GM12878 (cell line): ENCODE results near the gene BEST1. TPM values are rescaled to one million over a fixed set of nuclear protein-coding genes. Genes with fewer than 3 reads are reported as not detected.
A peak's percentile ranks its signal among the peaks of the same experiment; 100 is the strongest.

ENCODE experiments used
- ATAC-seq: fragments of 200-7000 bp; cut with Tn5 transposase; 3 replicates; pipeline ENCODE4 v1.9.1; 2020; ENCODE audit warnings: mild to moderate bottlenecking, moderate library complexity
- BruUV-seq: library from RNA; stranded (reverse); fragments of 400-500 nt; replicated peaks from 2 replicates; lab custom pipeline; 2021; lab: Mats Ljungman, UMichigan
- CTCF ChIA-PET: fragments of 300-600 bp; sonication (Branson Sonifier 250); formaldehyde crosslinking; extraction: SDS; loops from one replicate; lab custom pipeline; 2021; ENCODE audit warnings: inconsistent platforms; lab: Yijun Ruan, JAX
- POLR2A ChIA-PET: fragments of 350-600 bp; formaldehyde crosslinking; extraction: SDS; loops from one replicate; lab custom pipeline; 2021; ENCODE audit warnings: inconsistent platforms; lab: Charles Lee
- RAD21 ChIA-PET: fragments of 300-600 bp; sonication (Branson Sonifier 250); formaldehyde crosslinking; loops from one replicate; lab custom pipeline; 2023; ENCODE audit warnings: antibody characterized with exemption; ENCODE audit not compliant: unreplicated experiment; lab: Charles Lee
- SMC1A ChIA-PET: fragments of 300-600 bp; sonication (Branson Sonifier 250); formaldehyde crosslinking; loops from one replicate; lab custom pipeline; 2023; ENCODE audit not compliant: unreplicated experiment, uncharacterized antibody; lab: Charles Lee
- DNase-seq: peaks from one replicate; pipeline ENCODE4 v3.0.0-alpha.2; 2011; ENCODE audit warnings: low read depth, low spot score
- FAIRE-seq: peaks from 3 replicates; lab custom pipeline; 2011; peaks lifted over from hg19 to GRCh38; lab: Jason Lieb, UNC
- H2AFZ ChIP-seq: 2 replicates; pipeline ENCODE4 v1.6.0; 2011; ENCODE audit warnings: low read depth, low read length, control low read depth; ENCODE audit not compliant: control insufficient read depth
- H3K27ac ChIP-seq: 2 replicates; pipeline ENCODE4 v1.5.1; 2011; ENCODE audit warnings: control low read depth; ENCODE audit not compliant: control insufficient read depth, insufficient read depth
- H3K27me3 ChIP-seq, 2 experiments: replicated peaks in 1 of 2; 2 replicates each; pipeline versions ENCODE4 v1.6.0 to v1.6.1; 2011; ENCODE audit warnings: low read length in 1 of 2; ENCODE audit not compliant: control insufficient read depth in 2 of 2, insufficient read depth in 2 of 2
- H3K36me3 ChIP-seq, 2 experiments: 2 replicates each; pipeline ENCODE4 v1.5.1; 2011; ENCODE audit warnings: low read length in 1 of 2; ENCODE audit not compliant: control insufficient read depth in 2 of 2, insufficient read depth in 2 of 2
- H3K4me1 ChIP-seq: 2 replicates; pipeline ENCODE4 v1.6.1; 2011; ENCODE audit warnings: mild to moderate bottlenecking, low read length, moderate library complexity, mixed read lengths; ENCODE audit not compliant: control insufficient read depth, insufficient read depth
- H3K4me2 ChIP-seq: 2 replicates; pipeline ENCODE4 v1.6.0; 2011; ENCODE audit warnings: control low read depth; ENCODE audit not compliant: control insufficient read depth, insufficient read depth
- H3K4me3 ChIP-seq: fragments of 200-600 bp; sonication (generic); 2 replicates; pipeline ENCODE4 v1.5.1; 2016
- H3K79me2 ChIP-seq: 2 replicates; pipeline ENCODE4 v1.6.0; 2011; ENCODE audit warnings: low read length; ENCODE audit not compliant: control insufficient read depth, insufficient read depth
- H3K9ac ChIP-seq: 2 replicates; pipeline ENCODE4 v1.8.0; 2011; ENCODE audit warnings: low read length, control low read depth, mixed read lengths; ENCODE audit not compliant: control insufficient read depth, insufficient read depth
- H3K9me3 ChIP-seq: replicated peaks from 3 replicates; pipeline ENCODE4 v1.5.1; 2011; ENCODE audit warnings: mild to moderate bottlenecking, low read length; ENCODE audit not compliant: control insufficient read depth, insufficient read depth
- H4K20me1 ChIP-seq: 2 replicates; pipeline ENCODE4 v1.6.0; 2011; ENCODE audit not compliant: control insufficient read depth, insufficient read depth
- ATF2 ChIP-seq: IDR thresholded peaks from 2 replicates; pipeline ENCODE4 v1.6.1; 2012; ENCODE audit warnings: low read length, inconsistent platforms
- CHD4 ChIP-seq: fragments of 200-600 bp; sonication (generic); IDR thresholded peaks from 2 replicates; pipeline ENCODE4 v1.6.1; 2016; ENCODE audit warnings: mild to moderate bottlenecking
- CUX1 ChIP-seq: IDR thresholded peaks from 2 replicates; pipeline ENCODE4 v1.6.1; 2012; ENCODE audit warnings: improper control_type of control experiment, low read depth, low read length; ENCODE audit not compliant: insufficient replicate concordance
- DPF2 ChIP-seq: fragments of 450-650 bp; IDR thresholded peaks from 2 replicates; pipeline ENCODE4 v1.6.1; 2017; ENCODE audit warnings: mild to moderate bottlenecking
- EGR1 ChIP-seq, 2 experiments: IDR thresholded peaks; 1 replicate in 1 of 2; 2 replicates in 1 of 2; pipeline ENCODE4 v1.6.1; 2011 to 2012; ENCODE audit warnings: low read depth in 2 of 2, low read length in 2 of 2, borderline replicate concordance in 1 of 2, mild to moderate bottlenecking in 1 of 2, moderate library complexity in 1 of 2
- FOXM1 ChIP-seq: IDR thresholded peaks from 2 replicates; pipeline ENCODE4 v1.6.1; 2012; ENCODE audit warnings: low read depth, mild to moderate bottlenecking, inconsistent platforms, low read length, moderate library complexity
- IKZF2 ChIP-seq, 2 experiments: fragments of 450-650 bp; IDR thresholded peaks; 2 replicates each; pipeline ENCODE4 v1.6.1; 2017; ENCODE audit warnings: mild to moderate bottlenecking in 2 of 2, moderate library complexity in 2 of 2
- PAX8 ChIP-seq: fragments of 450-650 bp; IDR thresholded peaks from 2 replicates; pipeline ENCODE4 v1.6.1; 2017; ENCODE audit warnings: mild to moderate bottlenecking, moderate library complexity
- PML ChIP-seq: IDR thresholded peaks from 2 replicates; pipeline ENCODE4 v1.6.1; 2012; ENCODE audit warnings: low read length, inconsistent platforms
- TBL1XR1 ChIP-seq: IDR thresholded peaks from 2 replicates; pipeline ENCODE4 v1.6.1; 2012; ENCODE audit warnings: low read depth, low read length, improper control_type of control experiment
- ZBTB40 ChIP-seq: fragments of 450-650 bp; IDR thresholded peaks from 2 replicates; pipeline ENCODE4 v1.6.1; 2016; ENCODE audit warnings: mild to moderate bottlenecking, moderate library complexity, borderline replicate concordance
- WGBS: methylation state at CpG from one replicate; pipeline ENCODE4 v1.1.6; 2016; ENCODE audit warnings: low lambda C conversion rate; ENCODE audit not compliant: insufficient replicate concordance, insufficient coverage; ENCODE audit errors: missing lambda C conversion rate; 5-methylcytosine and 5-hydroxymethylcytosine counted together
- in situ Hi-C: fragments of 300-500 bp; cut with MboI; formaldehyde crosslinking; loops from 9 replicates; pipeline ENCODE4 v1.14.3; 2018; ENCODE audit warnings: mixed read lengths
- intact Hi-C: fragments of 100-400 bp; cut with micrococcal nuclease; formaldehyde crosslinking; loops from one replicate; pipeline ENCODE4 v1.14.2; 2022; ENCODE audit not compliant: unreplicated experiment
- polyA plus RNA-seq, 11 experiments: library from polyadenylated mRNA; depleted of rRNA in 4 of 11; unstranded in 6 of 11; stranded (reverse) in 5 of 11; fragments of >200 nt; fragmentation: Nextera tagmentation in 4 of 11; fragmentation: Illumina TruSeq in 1 of 11; extraction: Ambion mirVana in 4 of 11; extraction: Trizol in 1 of 11; gene quantifications; 1 replicate in 1 of 11; 2 replicates in 10 of 11; pipeline versions ENCODE4 v1.2.1 to v1.2.3, GENCODE V29; 2011 to 2016; ENCODE audit warnings: inconsistent platforms in 2 of 11, missing spikeins in 2 of 11, low read depth in 1 of 11
- total RNA-seq, 4 experiments: library from RNA; depleted of rRNA in 3 of 4; stranded (reverse); fragments of >200 nt in 3 of 4; fragmentation: Illumina TruSeq in 1 of 4; extraction: Trizol in 1 of 4; gene quantifications; 2 replicates each; pipeline versions ENCODE4 v1.2.1 to v1.2.3, GENCODE V29; 2013 to 2021

BEST1 gene
- total and polyA plus RNA-seq, 10 of the 15 experiments (the other 5 are each of a cell fraction or from before 2014, with no cell fraction given), result 0.03 to 3.4 (median 0.15) TPM; not detected in 1

- 17% methylated on average over 9 of the region's 10 CpGs for WGBS
- no peak for FAIRE-seq
- TF ChIP-seq EGR1 (IDR thresholded peaks at IDR 0.05; ENCODE audit: borderline replicate concordance in 1 of 2, low read depth in 2 of 2, low read length in 2 of 2) (no peak; a peak in 1 of 3 replicates), PAX8 (0 out of 2 replicates have a peak, but pooled peaks have one; percentile 83), ZBTB40 (peak; percentile 14; the same call in 1 of the 2 replicates), CHD4 (no peak), FOXM1 (peak; percentile 38), CUX1 (no peak), IKZF2 (IDR thresholded peaks at IDR 0.05) (peak; percentile 83 to 87), DPF2 (peak; percentile 72; the same call in 1 of the 2 replicates), PML (peak; percentile 69), TBL1XR1 (0 out of 2 replicates have a peak, but pooled peaks have one; percentile 17), ATF2 (0 out of 2 replicates have a peak, but pooled peaks have one; percentile 21)
Observed at GRCh38 chr11:61963282-61964057, 13.3 kb downstream of the BEST1 start.

More at GRCh38 chr11:61963282-61964057, 13.3 kb downstream of the BEST1 start:
- RAD21 ChIA-PET, result interaction anchor here (1.0 to 2.0 kb wide), 4 partner anchors 9 to 118 kb away, joined by 3 to 8 read pairs (median 4); no protein-coding TSS in a partner anchor
- peak; percentile 20 for ATAC-seq
- peak; percentile 53 for DNase-seq
- no peak overlapping the region for H2AFZ ChIP-seq
- intact Hi-C loops, result no loop called here
- no TSS peak for BruUV-seq
- H3K9ac ChIP-seq, result no peak overlapping the region
- CTCF ChIA-PET, result interaction anchor here (0.7 to 1.9 kb wide), 7 partner anchors 9 to 166 kb away, joined by 3 to 7 read pairs (median 4); no protein-coding TSS in a partner anchor
- peaks cover 32% of the 10 kb centered on the region for H3K79me2 ChIP-seq
- peak overlapping the region; percentile 75 for H3K27ac ChIP-seq
- peaks cover 23% of the 10 kb centered on the region for H3K4me1 ChIP-seq
- H3K4me2 ChIP-seq, result peak overlapping the region; percentile 70
- no peaks in the 10 kb centered on the region for H3K27me3 ChIP-seq
- H3K36me3 ChIP-seq, result peaks cover 6 to 16% of the 10 kb centered on the region in 2 experiments
- no peak overlapping the region for H3K4me3 ChIP-seq
- POLR2A ChIA-PET, result interaction anchor here (0.5 to 2.8 kb wide), 4 partner anchors 9 to 148 kb away, joined by 3 to 10 read pairs (median 3); no protein-coding TSS in a partner anchor
- SMC1A ChIA-PET, result interaction anchor here (0.7 to 3.7 kb wide), 5 partner anchors 8 to 145 kb away, joined by 3 to 20 read pairs (median 5); no protein-coding TSS in a partner anchor
- in situ Hi-C loops, result no loop called here
- no peaks in the 10 kb centered on the region for H3K9me3 ChIP-seq
- peaks cover 8% of the 10 kb centered on the region for H4K20me1 ChIP-seq
